Measurements from ENCODE around the gene SLAMF6. TPM values are rescaled to one million over a fixed set of nuclear protein-coding genes. Genes with fewer than 3 reads are reported as not detected.

SLAMF6 gene
- total and polyA plus RNA-seq, 10 of the 15 experiments (the other 5 are each of a cell fraction or from before 2014, with no cell fraction given): 20.5 to 89.6 (median 36.5) TPM

DNA sequence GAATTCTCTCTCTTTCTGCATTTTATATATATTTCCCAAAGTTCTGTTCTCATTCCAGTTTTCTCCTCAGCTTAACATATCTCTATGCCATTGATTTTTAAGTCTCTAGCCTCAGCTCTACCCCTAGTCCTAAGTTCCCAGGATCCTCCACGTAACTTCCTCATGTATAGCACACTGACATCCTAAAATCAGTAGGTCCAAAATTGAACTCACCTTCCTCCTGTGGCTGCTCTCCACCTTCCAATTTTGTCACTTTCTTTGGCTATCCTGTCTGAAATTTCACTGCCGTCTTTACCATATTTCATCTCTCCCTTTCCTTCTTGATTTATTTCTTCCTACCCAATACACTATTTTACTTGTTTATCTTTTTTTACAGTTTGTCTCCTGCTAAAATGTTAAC, 1.5 kb downstream of the SLAMF6 start (continued):
- TF ChIP-seq, protein P1, sequence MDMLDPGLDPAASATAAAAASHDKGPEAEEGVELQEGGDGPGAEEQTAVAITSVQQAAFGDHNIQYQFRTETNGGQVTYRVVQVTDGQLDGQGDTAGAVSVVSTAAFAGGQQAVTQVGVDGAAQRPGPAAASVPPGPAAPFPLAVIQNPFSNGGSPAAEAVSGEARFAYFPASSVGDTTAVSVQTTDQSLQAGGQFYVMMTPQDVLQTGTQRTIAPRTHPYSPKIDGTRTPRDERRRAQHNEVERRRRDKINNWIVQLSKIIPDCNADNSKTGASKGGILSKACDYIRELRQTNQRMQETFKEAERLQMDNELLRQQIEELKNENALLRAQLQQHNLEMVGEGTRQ (IDR thresholded peaks at IDR 0.05; ENCODE audit: borderline replicate concordance, low read depth, low read length): no peak
- TF ChIP-seq HCFC1 (IDR thresholded peaks at IDR 0.05; ENCODE audit: low read length) (no peak), NFIC (IDR thresholded peaks at IDR 0.05; ENCODE audit: low read depth, low read length) (peak; percentile 16; the same call in 1 of the 2 replicates), NFXL1 (IDR thresholded peaks at IDR 0.05; ENCODE audit: borderline replicate concordance) (no peak), ASH2L (IDR thresholded peaks at IDR 0.05; ENCODE audit: borderline replicate concordance, low read depth) (no peak), PML (IDR thresholded peaks at IDR 0.05; ENCODE audit: low read length) (0 out of 2 replicates have a peak, but pooled peaks have one; percentile 4), MEF2A (IDR thresholded peaks at IDR 0.05; ENCODE audit: insufficient read depth, low read depth, low read length) (no peak), FOXK2 (IDR thresholded peaks at IDR 0.05) (no peak), ZNF24 (IDR thresholded peaks at IDR 0.05) (0 out of 2 replicates have a peak, but pooled peaks have one; percentile 5), IKZF1 (conservative IDR thresholded peaks at IDR 0.05) (0 out of 2 replicates have a peak, but pooled peaks have one; percentile 7), STAT3 (IDR thresholded peaks at IDR 0.05; ENCODE audit: low read depth, low read length) (no peak)
- TF ChIP-seq, protein P2, sequence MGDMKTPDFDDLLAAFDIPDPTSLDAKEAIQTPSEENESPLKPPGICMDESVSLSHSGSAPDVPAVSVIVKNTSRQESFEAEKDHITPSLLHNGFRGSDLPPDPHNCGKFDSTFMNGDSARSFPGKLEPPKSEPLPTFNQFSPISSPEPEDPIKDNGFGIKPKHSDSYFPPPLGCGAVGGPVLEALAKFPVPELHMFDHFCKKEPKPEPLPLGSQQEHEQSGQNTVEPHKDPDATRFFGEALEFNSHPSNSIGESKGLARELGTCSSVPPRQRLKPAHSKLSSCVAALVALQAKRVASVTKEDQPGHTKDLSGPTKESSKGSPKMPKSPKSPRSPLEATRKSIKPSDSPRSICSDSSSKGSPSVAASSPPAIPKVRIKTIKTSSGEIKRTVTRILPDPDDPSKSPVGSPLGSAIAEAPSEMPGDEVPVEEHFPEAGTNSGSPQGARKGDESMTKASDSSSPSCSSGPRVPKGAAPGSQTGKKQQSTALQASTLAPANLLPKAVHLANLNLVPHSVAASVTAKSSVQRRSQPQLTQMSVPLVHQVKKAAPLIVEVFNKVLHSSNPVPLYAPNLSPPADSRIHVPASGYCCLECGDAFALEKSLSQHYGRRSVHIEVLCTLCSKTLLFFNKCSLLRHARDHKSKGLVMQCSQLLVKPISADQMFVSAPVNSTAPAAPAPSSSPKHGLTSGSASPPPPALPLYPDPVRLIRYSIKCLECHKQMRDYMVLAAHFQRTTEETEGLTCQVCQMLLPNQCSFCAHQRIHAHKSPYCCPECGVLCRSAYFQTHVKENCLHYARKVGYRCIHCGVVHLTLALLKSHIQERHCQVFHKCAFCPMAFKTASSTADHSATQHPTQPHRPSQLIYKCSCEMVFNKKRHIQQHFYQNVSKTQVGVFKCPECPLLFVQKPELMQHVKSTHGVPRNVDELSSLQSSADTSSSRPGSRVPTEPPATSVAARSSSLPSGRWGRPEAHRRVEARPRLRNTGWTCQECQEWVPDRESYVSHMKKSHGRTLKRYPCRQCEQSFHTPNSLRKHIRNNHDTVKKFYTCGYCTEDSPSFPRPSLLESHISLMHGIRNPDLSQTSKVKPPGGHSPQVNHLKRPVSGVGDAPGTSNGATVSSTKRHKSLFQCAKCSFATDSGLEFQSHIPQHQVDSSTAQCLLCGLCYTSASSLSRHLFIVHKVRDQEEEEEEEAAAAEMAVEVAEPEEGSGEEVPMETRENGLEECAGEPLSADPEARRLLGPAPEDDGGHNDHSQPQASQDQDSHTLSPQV (IDR thresholded peaks at IDR 0.05): 0 out of 2 replicates have a peak, but pooled peaks have one; percentile 27
